RPMI8226 (cell line): ENCODE results near the gene ELOVL3.
"Not testable (repeated sequence)": the region's sequence is repeated elsewhere in the genome, so short reads cannot be mapped to it uniquely, and the experiment has no call there.

ENCODE experiments used
- DNase-seq: peaks from one replicate; pipeline ENCODE4 v3.0.0-alpha.2; 2015

ELOVL3 gene

GRCh38 chr10:102227050-102227449 is 951 bp downstream of the ELOVL3 start:
- DNase-seq, result no peak

GRCh38 chr10:102229810-102230263 is 3.7 kb downstream of the ELOVL3 start:
- DNase-seq, result peak; percentile 82

GRCh38 chr10:102230264-102230860 is 4.3 kb downstream of the ELOVL3 start:
- DNase-seq, result peak; percentile 59

- peak; percentile 59 for DNase-seq
These were observed 4.8 kb downstream of the ELOVL3 start for GRCh38 chr10:102230861-102231356.

GRCh38 chr10:102231357-102232318 is 5.5 kb downstream of the ELOVL3 start:
- DNase-seq, result peak; percentile 55

GRCh38 chr10:102233997-102234396 is 7.9 kb downstream of the ELOVL3 start:
- DNase-seq, result no peak

GRCh38 chr10:102234888-102235597 is 8.9 kb downstream of the ELOVL3 start:
- DNase-seq, result no peak

- no peak for DNase-seq
These were observed 9.5 kb downstream of the ELOVL3 start for GRCh38 chr10:102235598-102235920.

- no peak for DNase-seq
These were observed 9.9 kb downstream of the ELOVL3 start for GRCh38 chr10:102236006-102236405.

GRCh38 chr10:102237711-102238252 is 11.7 kb downstream of the ELOVL3 start:
- DNase-seq, result no peak

GRCh38 chr10:102240467-102241031 is 14.4 kb downstream of the ELOVL3 start:
- no peak for DNase-seq

GRCh38 chr10:102241032-102241443 is 14.9 kb downstream of the ELOVL3 start:
- no peak for DNase-seq

- DNase-seq, result peak; percentile 91
These were observed 15.5 kb downstream of the ELOVL3 start, which contains the start of gene PITX3 for GRCh38 chr10:102241444-102242117. Gene PITX3 (minus strand): TSS chr10:102241512. CDS start chr10:102232080, 9,432 bp downstream.

GRCh38 chr10:102242118-102242485 is 16.0 kb downstream of the ELOVL3 start:
- DNase-seq, result no peak

GRCh38 chr10:102243309-102243708 is 17.2 kb downstream of the ELOVL3 start:
- DNase-seq, result no peak

GRCh38 chr10:102245082-102245931 is 19.2 kb downstream of the ELOVL3 start, which contains the start of gene GBF1:
Gene GBF1 (plus strand): TSS chr10:102245532. CDS start chr10:102258939, 13,407 bp downstream.
- peak; percentile 95 for DNase-seq

GRCh38 chr10:102245932-102246251 is 19.8 kb downstream of the ELOVL3 start:
- no peak for DNase-seq

GRCh38 chr10:102246261-102246660 is 20.2 kb downstream of the ELOVL3 start:
- no peak for DNase-seq

- no peak for DNase-seq
These were observed 21.6 kb downstream of the ELOVL3 start for GRCh38 chr10:102247734-102248133.

GRCh38 chr10:102252508-102252907 is 26.4 kb downstream of the ELOVL3 start:
- not testable (repeated sequence) for DNase-seq

GRCh38 chr10:102254426-102254825 is 28.3 kb downstream of the ELOVL3 start:
- no peak for DNase-seq
